ENCODE data around the gene INPP5A. TPM values are rescaled to one million over a fixed set of nuclear protein-coding genes. Genes with fewer than 3 reads are reported as not detected.

Gene INPP5A
- total and polyA plus RNA-seq, 2 donors (not counting 1 experiment from before 2014, with no cell fraction given), result 9.3 to 87.8 TPM

- Mint-ChIP-seq H3K27me3 (peaks cover 20% of the 10 kb centered on the region), H3K9me3 (ENCODE audit: insufficient read depth) (no peaks in the 10 kb centered on the region), H3K27ac (peak overlapping the region; percentile 1), H3K4me3 (no peak overlapping the region), H3K4me1 (no peaks in the 10 kb centered on the region)
- Histone ChIP-seq H2AFZ (ENCODE audit: insufficient read depth, low read depth, low read length, poor library complexity, severe bottlenecking) (no peak overlapping the region), H3K27ac (ENCODE audit: low read length in 2 of 2) (no peak overlapping the region), H3K4me1 (ENCODE audit: control insufficient read depth in 2 of 2, insufficient read depth in 2 of 2, low read length in 2 of 2) (no peaks in the 10 kb centered on the region), H3K36me3 (replicated peaks in 1 of 2; ENCODE audit: control extremely low read depth in 1 of 2, control insufficient read depth in 1 of 2, extremely low read depth in 1 of 2, insufficient read depth in 2 of 2, low read length in 1 of 2) (no peaks in the 10 kb centered on the region), H4K20me1 (ENCODE audit: control insufficient read depth, insufficient read depth, low read length, poor library complexity, severe bottlenecking) (no peaks in the 10 kb centered on the region), H3K9me3 (ENCODE audit: control extremely low read depth in 1 of 3, control insufficient read depth in 2 of 3, insufficient read depth in 1 of 3, low read length in 2 of 3) (no peaks in the 10 kb centered on the region), H3K4me2 (replicated peaks; ENCODE audit: low read depth, low read length, poor library complexity, severe bottlenecking) (no peak overlapping the region), H3K27me3 (replicated peaks in 1 of 4; ENCODE audit: control extremely low read depth in 1 of 4, control insufficient read depth in 3 of 4, insufficient read depth in 4 of 4, low read length in 3 of 4) (peaks cover 0 to 14% (median 2%) of the 10 kb centered on the region in 4 experiments), H3K4me3 (ENCODE audit: control extremely low read depth in 1 of 5, extremely low read depth in 1 of 5, insufficient read depth in 1 of 5, low read depth in 2 of 5, low read length in 4 of 5) (no peak overlapping the region), H3K79me2 (ENCODE audit: control insufficient read depth, insufficient read depth, low read length) (no peaks in the 10 kb centered on the region), H3K9ac (ENCODE audit: low read length) (no peak overlapping the region)
- DNase-seq (no peak), ATAC-seq (ENCODE audit: low read depth) (no peak)
- POLR2A ChIA-PET, result no interaction called here
- CTCF ChIA-PET, result no interaction called here
- 83% methylated on average over 17 of the region's 17 CpGs for WGBS (ENCODE audit: insufficient coverage)
- TF ChIP-seq EZH2 (IDR thresholded peaks at IDR 0.05; ENCODE audit: borderline replicate concordance, insufficient read depth, low read depth, low read length, poor library complexity, severe bottlenecking), result no peak
- TF ChIP-seq, protein P1, sequence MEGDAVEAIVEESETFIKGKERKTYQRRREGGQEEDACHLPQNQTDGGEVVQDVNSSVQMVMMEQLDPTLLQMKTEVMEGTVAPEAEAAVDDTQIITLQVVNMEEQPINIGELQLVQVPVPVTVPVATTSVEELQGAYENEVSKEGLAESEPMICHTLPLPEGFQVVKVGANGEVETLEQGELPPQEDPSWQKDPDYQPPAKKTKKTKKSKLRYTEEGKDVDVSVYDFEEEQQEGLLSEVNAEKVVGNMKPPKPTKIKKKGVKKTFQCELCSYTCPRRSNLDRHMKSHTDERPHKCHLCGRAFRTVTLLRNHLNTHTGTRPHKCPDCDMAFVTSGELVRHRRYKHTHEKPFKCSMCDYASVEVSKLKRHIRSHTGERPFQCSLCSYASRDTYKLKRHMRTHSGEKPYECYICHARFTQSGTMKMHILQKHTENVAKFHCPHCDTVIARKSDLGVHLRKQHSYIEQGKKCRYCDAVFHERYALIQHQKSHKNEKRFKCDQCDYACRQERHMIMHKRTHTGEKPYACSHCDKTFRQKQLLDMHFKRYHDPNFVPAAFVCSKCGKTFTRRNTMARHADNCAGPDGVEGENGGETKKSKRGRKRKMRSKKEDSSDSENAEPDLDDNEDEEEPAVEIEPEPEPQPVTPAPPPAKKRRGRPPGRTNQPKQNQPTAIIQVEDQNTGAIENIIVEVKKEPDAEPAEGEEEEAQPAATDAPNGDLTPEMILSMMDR (IDR thresholded peaks at IDR 0.05), result no peak
- intact Hi-C loops (cut with micrococcal nuclease), result no loop called here
Observed at GRCh38 chr10:132497861-132498561, 39.6 kb upstream of the INPP5A start.

DNA sequence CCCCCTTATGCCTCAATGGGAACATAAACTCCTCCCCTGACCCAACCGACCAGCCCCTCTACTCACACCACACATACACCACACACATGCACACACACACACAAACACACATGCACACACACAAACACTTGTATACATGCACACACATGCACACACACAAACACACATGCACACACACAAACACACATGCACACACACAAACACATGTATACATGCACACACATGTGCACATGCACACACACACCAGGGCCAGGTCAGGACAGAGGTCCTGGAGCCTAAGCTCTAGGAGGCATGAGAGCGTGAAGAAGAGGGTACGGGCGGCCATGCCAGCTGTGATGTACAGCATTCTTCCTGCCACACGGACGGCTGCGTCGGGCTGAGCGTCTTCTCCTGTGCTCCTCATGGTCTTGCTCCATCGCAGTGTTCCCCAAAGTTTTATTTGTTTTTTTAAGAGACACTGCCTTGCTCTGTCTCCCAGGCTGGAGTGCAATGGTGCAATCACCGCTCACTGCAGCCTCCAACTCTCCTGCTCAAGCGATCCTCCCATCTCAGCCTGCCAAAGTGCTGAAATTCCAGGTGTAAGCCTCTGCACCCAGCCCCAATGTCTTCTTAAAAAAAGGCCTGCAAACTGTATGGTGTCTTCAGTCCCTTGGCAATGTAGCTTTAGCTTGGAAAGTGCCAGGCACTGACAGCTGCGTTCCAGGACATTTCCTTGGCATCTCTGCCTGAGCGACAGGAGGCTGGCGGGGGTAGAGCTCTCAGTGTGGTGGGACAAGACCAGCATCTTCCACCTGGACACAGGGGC, 38.8 kb upstream of the INPP5A start:
- H4K20me1 ChIP-seq (ENCODE audit: control insufficient read depth, insufficient read depth, low read length, poor library complexity, severe bottlenecking), result no peaks in the 10 kb centered on the region
- H3K4me1 ChIP-seq (ENCODE audit: control insufficient read depth in 2 of 2, insufficient read depth in 2 of 2, low read length in 2 of 2), result no peaks in the 10 kb centered on the region
- peak overlapping the region; percentile 1 for H3K27ac Mint-ChIP-seq
- no peaks in the 10 kb centered on the region for H3K9me3 Mint-ChIP-seq (ENCODE audit: insufficient read depth)
- no peak overlapping the region for H3K4me3 Mint-ChIP-seq
- DNase-seq, result no peak
- ChIA-PET POLR2A (no interaction called here), CTCF (no interaction called here)
- no peak for ATAC-seq (ENCODE audit: low read depth)
- H3K27me3 Mint-ChIP-seq, result peaks cover 20% of the 10 kb centered on the region
- H3K27ac ChIP-seq (ENCODE audit: low read length in 2 of 2), result no peak overlapping the region
- no peaks in the 10 kb centered on the region for H3K9me3 ChIP-seq (ENCODE audit: control extremely low read depth in 1 of 3, control insufficient read depth in 2 of 3, insufficient read depth in 1 of 3, low read length in 2 of 3)
- TF ChIP-seq, protein P1 (IDR thresholded peaks at IDR 0.05), result no peak
- TF ChIP-seq EZH2 (IDR thresholded peaks at IDR 0.05; ENCODE audit: borderline replicate concordance, insufficient read depth, low read depth, low read length, poor library complexity, severe bottlenecking), result no peak
- no peaks in the 10 kb centered on the region for H3K36me3 ChIP-seq (replicated peaks in 1 of 2; ENCODE audit: control extremely low read depth in 1 of 2, control insufficient read depth in 1 of 2, extremely low read depth in 1 of 2, insufficient read depth in 2 of 2, low read length in 1 of 2)
- H3K4me1 Mint-ChIP-seq, result no peaks in the 10 kb centered on the region
- 93% methylated on average over 15 of the region's 15 CpGs for WGBS (ENCODE audit: insufficient coverage)
- no peak overlapping the region for H3K9ac ChIP-seq (ENCODE audit: low read length)
- no peak overlapping the region for H3K4me3 ChIP-seq (ENCODE audit: control extremely low read depth in 1 of 5, extremely low read depth in 1 of 5, insufficient read depth in 1 of 5, low read depth in 2 of 5, low read length in 4 of 5)
- no peak overlapping the region for H2AFZ ChIP-seq (ENCODE audit: insufficient read depth, low read depth, low read length, poor library complexity, severe bottlenecking)
- peaks cover 0 to 14% (median 2%) of the 10 kb centered on the region in 4 experiments for H3K27me3 ChIP-seq (replicated peaks in 1 of 4; ENCODE audit: control extremely low read depth in 1 of 4, control insufficient read depth in 3 of 4, insufficient read depth in 4 of 4, low read length in 3 of 4)
- H3K79me2 ChIP-seq (ENCODE audit: control insufficient read depth, insufficient read depth, low read length), result no peaks in the 10 kb centered on the region
- intact Hi-C loops (cut with micrococcal nuclease), result no loop called here
- no peak overlapping the region for H3K4me2 ChIP-seq (replicated peaks; ENCODE audit: low read depth, low read length, poor library complexity, severe bottlenecking)
